Measurements from ENCODE around the gene NFE2L3. TPM values are rescaled to one million over a fixed set of nuclear protein-coding genes. Genes with fewer than 3 reads are reported as not detected.

NFE2L3 gene
- 42.1 TPM for total RNA-seq (ENCODE audit: unreplicated experiment)
- long read RNA-seq, partial matches to known transcripts: 1 of 5 reads
- long read RNA-seq, other reads (novel, unspliced or antisense): 1 of 5 reads

- H3K9me3 Mint-ChIP-seq (ENCODE audit: unreplicated experiment): peaks cover 10% of the 10 kb centered on the region
- H3K4me3 Mint-ChIP-seq (ENCODE audit: unreplicated experiment): peak within 1 kb of the TSS; percentile 93
- H3K4me1 Mint-ChIP-seq (ENCODE audit: low read depth, unreplicated experiment): peaks cover 11% of the 10 kb centered on the region
These were observed at the start of gene NFE2L3 for GRCh38 chr7:26151953-26152781. Gene NFE2L3, plus strand, starts transcription at chr7:26152198. Its CDS starts 301 bp downstream, at chr7:26152499.

GRCh38 chr7:26103596-26103995, 48.4 kb upstream of the NFE2L3 start:
- TF ChIP-seq CTCF (IDR thresholded peaks at IDR 0.05; ENCODE audit: partially characterized antibody, unreplicated experiment): no peak
- H3K4me1 Mint-ChIP-seq (ENCODE audit: low read depth, unreplicated experiment): peaks cover 9% of the 10 kb centered on the region
- no peak overlapping the region for H3K4me3 Mint-ChIP-seq (ENCODE audit: unreplicated experiment)
- H3K9me3 Mint-ChIP-seq (ENCODE audit: unreplicated experiment): peaks cover 5% of the 10 kb centered on the region
- no peak for DNase-seq
- peaks cover 4% of the 10 kb centered on the region for H3K27me3 Mint-ChIP-seq (ENCODE audit: unreplicated experiment)
- H3K27ac Mint-ChIP-seq (ENCODE audit: unreplicated experiment): no peak overlapping the region
- no peaks in the 10 kb centered on the region for H3K36me3 Mint-ChIP-seq (ENCODE audit: unreplicated experiment)

More at GRCh38 chr7:26151953-26152781, at the start of gene NFE2L3:
- H3K36me3 Mint-ChIP-seq (ENCODE audit: unreplicated experiment): peaks cover 5% of the 10 kb centered on the region
- H3K27ac Mint-ChIP-seq (ENCODE audit: unreplicated experiment): peak within 1 kb of the TSS; percentile 83
- no peak for TF ChIP-seq CTCF (IDR thresholded peaks at IDR 0.05; ENCODE audit: partially characterized antibody, unreplicated experiment)
- H3K27me3 Mint-ChIP-seq (ENCODE audit: unreplicated experiment): peaks cover 26% of the 10 kb centered on the region
- DNase-seq: peak; percentile 77

- Mint-ChIP-seq H3K27me3 (ENCODE audit: unreplicated experiment) (peaks cover 4% of the 10 kb centered on the region), H3K4me3 (ENCODE audit: unreplicated experiment) (no peak overlapping the region), H3K9me3 (ENCODE audit: unreplicated experiment) (peaks cover 5% of the 10 kb centered on the region), H3K4me1 (ENCODE audit: low read depth, unreplicated experiment) (peaks cover 9% of the 10 kb centered on the region), H3K27ac (ENCODE audit: unreplicated experiment) (no peak overlapping the region), H3K36me3 (ENCODE audit: unreplicated experiment) (no peaks in the 10 kb centered on the region)
- no peak for DNase-seq
- no peak for TF ChIP-seq CTCF (IDR thresholded peaks at IDR 0.05; ENCODE audit: partially characterized antibody, unreplicated experiment)
These were observed 46.8 kb upstream of the NFE2L3 start for GRCh38 chr7:26105236-26105635.

- peaks cover 5% of the 10 kb centered on the region for H3K9me3 Mint-ChIP-seq (ENCODE audit: unreplicated experiment)
- H3K27ac Mint-ChIP-seq (ENCODE audit: unreplicated experiment): no peak overlapping the region
- no peak overlapping the region for H3K4me3 Mint-ChIP-seq (ENCODE audit: unreplicated experiment)
- peaks cover 9% of the 10 kb centered on the region for H3K4me1 Mint-ChIP-seq (ENCODE audit: low read depth, unreplicated experiment)
- TF ChIP-seq CTCF (IDR thresholded peaks at IDR 0.05; ENCODE audit: partially characterized antibody, unreplicated experiment): no peak
- H3K36me3 Mint-ChIP-seq (ENCODE audit: unreplicated experiment): no peaks in the 10 kb centered on the region
- peaks cover 4% of the 10 kb centered on the region for H3K27me3 Mint-ChIP-seq (ENCODE audit: unreplicated experiment)
- no peak for DNase-seq
These were observed 46.1 kb upstream of the NFE2L3 start for GRCh38 chr7:26105931-26106330.

- Mint-ChIP-seq H3K9me3 (ENCODE audit: unreplicated experiment) (peaks cover 2% of the 10 kb centered on the region), H3K36me3 (ENCODE audit: unreplicated experiment) (no peaks in the 10 kb centered on the region), H3K27me3 (ENCODE audit: unreplicated experiment) (no peaks in the 10 kb centered on the region), H3K4me3 (ENCODE audit: unreplicated experiment) (no peak overlapping the region), H3K4me1 (ENCODE audit: low read depth, unreplicated experiment) (no peaks in the 10 kb centered on the region), H3K27ac (ENCODE audit: unreplicated experiment) (no peak overlapping the region)
- DNase-seq: no peak
- TF ChIP-seq CTCF (IDR thresholded peaks at IDR 0.05; ENCODE audit: partially characterized antibody, unreplicated experiment): no peak
These were observed 39.7 kb upstream of the NFE2L3 start for GRCh38 chr7:26112203-26112740.
